GM18861 (cell line): ENCODE results near the gene C4orf51.
A peak's percentile ranks its signal among the peaks of the same experiment; 100 is the strongest.
"Not testable (repeated sequence)": the region's sequence is repeated elsewhere in the genome, so short reads cannot be mapped to it uniquely, and the experiment has no call there.

Experiments used
- ATAC-seq: cut with Tn5 transposase; IDR thresholded peaks from one replicate; pipeline ENCODE4 v1.9.1; 2021; ENCODE audit not compliant: unreplicated experiment

The C4orf51 gene

DNA sequence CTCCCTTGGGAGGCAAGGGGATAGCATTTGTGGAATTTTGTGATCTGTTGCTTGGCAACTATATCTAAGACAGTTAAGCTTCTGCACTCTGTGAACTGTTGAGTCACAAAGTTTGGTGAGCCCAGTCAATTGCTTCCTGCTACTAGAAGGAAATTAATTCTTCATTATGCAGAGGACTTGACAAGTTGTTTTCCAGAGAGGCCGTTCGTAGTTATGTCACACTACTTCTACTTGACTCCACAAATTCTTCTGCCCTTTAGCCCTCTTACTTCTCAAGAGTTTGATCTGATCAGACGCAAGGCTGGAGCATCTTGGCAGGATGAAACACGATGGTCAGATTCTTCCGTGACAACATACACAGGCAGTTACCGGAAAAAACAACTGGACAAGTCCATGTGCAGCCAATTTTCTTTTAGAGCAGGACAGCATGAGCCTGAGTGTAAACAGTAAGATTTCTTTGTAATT lies at the start of gene C4orf51:
C4orf51 (plus strand) TSS at position 156 of the 465 bp plus-strand sequence; CDS start at position 214, 58 bp downstream.
- ATAC-seq: no peak

DNA sequence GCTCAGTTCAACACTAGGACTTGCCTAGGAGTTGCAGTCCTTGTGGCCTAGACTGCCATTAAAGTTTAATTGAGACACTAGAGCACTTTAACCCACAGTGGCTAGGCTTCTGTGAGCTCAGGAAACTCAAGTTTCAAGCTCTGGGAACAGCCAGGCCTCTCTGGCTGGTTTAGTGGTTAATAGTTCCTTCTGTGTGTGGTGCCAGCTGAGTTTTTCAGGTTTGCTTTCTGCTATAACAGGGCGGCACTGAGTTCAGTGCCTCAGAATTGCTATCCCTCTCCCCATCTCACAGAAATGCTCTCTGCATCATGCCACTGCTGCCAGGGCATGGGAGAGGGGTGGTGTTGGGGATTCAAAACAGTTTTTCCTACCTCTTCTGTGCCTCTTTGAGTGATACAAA lies 44.8 kb upstream of the C4orf51 start:
- no peak for ATAC-seq

DNA sequence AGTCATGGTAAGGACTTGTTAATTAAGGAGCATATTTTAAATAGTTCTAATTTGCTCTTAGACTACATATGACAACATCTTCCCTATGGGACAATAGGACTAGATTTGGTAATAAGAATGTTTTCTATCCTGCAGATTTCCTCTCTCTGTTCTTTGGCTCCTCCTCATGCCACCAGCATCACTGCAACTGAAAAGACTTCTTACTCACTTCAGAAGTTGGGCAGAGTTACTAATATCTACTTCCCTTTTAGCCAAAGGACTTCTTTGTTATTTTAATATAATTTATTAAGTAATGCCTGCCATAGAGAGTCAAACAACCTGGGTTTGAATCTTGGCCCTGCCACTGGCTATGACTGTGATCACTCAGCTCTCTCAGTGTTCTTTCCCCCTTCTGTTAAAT lies 44.3 kb upstream of the C4orf51 start:
- ATAC-seq: no peak

DNA sequence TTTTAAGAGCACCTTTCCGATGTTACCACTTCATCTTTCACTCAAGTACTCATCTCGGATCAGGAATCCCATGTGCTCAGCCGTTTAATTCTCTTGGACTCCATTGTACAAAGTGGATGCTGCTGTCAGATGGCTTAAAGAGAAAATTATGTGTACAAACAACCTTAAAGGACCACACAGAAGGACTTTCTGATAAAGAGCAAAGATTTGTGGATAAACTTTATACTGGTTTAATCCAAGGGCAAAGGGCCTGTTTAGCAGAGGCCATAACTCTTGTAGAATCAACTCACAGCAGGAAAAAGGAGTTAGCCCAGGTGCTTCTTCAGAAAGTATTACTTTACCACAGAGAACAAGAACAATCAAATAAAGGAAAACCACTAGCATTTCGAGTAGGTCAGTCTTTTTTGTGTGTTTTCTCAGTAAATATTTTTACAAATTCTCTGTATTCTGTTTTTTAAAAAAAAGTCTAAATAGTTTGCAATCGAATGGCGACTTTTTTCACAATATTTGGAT lies 40.7 kb upstream of the C4orf51 start:
- ATAC-seq: no peak

DNA sequence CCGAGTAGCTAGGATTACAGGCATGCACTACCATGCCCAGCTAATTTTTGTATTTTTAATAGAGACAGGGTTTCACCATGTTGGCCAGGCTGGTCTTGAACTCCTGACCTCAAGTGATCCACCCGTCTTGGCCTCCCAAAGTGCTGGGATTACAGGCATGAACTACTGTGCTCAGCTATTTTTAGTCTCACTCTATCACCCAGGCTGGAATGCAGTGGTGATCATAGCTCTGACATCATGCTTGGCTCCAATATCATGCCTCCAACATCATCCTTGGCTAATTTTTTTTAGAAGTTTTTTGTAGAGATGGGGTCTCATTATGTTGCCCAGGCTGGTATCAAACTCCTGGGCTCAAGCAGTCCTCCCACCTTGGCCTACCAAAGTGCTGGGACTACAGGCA lies 39.7 kb upstream of the C4orf51 start:
- ATAC-seq: not testable (repeated sequence)

DNA sequence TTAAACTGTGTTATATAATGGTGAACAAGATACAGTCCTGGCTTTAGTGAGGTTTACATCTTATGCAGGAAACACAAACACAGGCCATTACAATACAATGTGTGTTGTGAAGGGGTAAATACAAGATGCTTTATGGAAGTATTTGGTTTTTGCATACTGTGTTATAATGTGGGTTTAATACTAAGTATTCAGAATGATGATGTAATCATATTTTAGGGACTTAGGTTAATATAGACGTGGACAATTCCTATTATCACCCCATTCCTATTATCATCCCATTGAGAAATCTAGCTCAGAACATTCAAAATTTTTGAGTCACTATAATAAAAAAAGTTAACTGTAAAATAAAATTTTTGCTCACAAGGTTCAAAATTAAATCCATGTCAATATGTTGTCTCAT lies 36.7 kb upstream of the C4orf51 start:
- no peak for ATAC-seq

DNA sequence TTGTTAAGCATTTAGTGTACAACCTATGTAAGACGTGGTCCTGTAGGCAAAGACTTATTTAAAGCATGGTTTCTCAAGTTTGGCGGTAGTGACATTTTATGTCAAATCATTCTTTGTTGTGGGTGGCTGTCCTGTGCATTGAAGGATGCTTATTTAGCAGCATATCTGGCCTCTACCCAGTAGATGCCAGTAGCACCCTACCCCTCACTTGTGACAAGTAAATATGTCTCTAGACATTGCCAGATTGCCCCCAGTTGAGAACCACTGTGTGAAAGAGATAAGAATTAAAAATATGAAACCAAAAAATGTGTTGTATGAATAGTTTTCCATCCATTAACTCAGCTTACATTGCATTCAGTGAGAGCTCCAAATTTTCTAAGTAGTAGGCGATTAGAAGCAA lies 35.2 kb upstream of the C4orf51 start:
- no peak for ATAC-seq

DNA sequence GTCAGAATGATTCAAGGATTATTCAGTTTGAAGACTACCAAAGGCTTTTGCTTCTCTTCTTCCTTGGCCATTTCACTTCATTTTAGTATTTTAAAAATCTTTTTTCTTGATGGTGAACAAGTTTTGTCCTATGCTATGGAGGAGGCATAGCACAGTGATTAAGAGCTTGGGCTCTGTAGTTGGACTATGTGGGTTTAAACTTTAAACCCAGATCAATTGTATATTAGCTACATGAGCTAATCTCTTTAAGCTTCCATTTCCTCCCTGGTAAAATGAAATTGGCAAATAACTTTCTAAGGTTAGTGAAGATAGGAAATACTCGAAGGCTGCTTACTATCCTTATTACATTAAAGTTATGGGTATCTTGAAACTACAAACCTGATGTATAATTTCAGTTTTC lies 23.8 kb upstream of the C4orf51 start:
- ATAC-seq: no peak

DNA sequence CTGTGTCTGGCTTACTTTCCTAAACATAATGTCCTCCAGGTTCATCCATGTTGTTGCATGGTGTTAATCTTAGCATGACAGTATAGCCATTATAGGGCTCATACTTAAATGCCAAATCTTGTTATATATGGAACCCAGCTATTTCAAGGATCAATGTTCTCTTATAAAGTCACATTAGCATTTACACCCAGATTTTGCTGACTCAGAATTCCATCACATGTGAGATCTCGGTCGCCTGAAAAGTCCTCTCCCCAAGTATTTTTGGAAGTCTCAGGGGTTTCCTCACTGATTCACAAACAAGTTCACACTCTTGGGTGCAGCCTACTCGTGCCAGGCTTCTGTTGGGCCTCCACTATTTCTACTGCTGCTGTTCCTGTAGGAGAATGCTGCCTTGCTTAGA lies 19.9 kb upstream of the C4orf51 start:
- ATAC-seq: no peak

DNA sequence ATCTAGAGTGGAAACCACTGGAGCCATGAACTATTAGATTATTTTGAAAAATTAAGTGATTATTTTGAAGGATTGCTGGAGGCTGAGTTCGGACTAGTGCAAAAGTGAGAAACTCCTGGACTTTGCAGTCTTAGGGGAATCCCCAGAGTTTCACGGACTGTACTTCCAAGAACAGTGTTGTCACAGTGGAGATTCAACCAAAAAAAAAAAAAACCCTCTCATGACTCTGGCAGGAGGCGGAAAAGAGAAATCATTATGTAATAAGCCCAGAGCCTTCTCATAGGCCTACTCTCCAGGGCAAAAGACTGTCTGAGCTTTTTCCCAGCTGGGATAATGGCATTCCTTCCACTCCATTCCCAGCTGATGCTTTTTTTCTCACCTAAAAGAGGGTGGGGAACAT lies 16.8 kb upstream of the C4orf51 start:
- no peak for ATAC-seq

DNA sequence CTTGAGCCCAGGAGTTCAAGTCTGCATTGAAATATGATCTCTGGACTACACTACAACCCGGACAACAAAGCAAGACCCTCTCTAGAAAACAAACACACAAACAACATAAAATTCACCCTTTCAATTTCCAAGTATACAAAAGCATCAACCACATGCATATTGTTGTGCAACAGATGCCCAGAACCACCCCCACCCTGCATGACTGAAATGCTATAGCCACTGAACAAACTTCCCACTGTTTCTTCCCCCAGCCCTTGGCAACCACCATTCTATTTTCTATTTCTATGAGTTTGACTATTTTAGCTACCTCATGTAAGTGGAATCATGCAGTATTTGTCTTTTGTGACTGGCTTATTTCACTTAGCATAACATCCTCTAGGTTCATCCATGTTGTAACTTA lies 14.2 kb upstream of the C4orf51 start:
- ATAC-seq: no peak

DNA sequence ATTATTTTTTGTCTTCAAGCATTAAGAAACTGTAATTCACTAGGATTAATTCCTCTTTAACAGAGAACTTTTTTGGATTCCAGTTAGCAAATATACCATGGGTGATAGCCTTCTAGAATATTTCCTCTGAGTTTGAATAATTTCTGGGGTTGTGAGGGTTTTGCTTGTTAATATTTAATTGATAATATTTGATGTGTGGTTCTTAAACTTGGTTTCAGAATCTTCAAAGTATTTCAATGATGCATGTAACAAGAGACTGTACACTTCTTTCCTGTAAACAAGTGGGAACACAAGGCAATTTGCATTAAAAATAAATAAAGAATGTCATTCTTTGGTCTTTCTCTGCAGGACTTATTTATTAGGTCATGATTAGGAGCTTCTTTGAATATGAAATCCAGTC lies 9.5 kb upstream of the C4orf51 start:
- ATAC-seq: peak; percentile 85

DNA sequence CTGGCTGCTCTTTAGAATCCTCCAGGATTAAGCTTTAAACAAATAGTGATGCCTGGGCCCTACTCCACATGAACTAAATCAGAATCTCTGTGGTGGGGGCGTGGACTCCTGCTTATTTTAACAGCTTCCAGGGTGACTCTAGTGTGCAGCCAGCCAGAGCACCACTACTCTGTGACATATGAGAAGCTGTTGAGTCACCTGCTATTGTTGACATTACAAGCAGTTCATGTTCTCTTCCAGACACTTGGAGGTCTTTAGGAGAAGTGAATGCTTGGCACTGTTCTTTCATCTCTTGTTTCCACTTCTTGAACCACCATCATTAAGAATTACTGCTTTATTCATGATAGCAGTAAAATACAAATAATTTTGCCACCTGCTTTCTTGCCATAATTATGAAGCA lies 426 bp upstream of the C4orf51 start:
- ATAC-seq: no peak

DNA sequence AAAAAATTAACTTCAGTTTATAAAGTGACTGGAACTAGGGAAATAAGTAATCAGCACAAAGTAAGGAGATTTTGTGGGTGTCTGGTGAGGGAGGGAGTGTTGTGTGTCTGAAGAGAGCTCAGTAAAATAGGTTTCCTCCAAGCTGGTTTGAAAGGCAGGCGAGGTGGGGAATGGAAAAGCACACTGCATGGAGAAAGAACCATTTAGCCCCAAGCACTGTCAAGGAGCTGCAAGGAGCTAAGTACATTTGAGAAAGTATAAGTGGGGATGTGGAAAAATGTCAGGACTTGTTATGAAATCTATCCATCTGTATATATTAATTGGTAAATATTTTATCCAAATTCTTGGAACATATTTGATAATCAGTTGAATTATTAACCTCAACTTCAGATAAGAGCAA lies 956 bp downstream of the C4orf51 start:
- ATAC-seq: no peak

DNA sequence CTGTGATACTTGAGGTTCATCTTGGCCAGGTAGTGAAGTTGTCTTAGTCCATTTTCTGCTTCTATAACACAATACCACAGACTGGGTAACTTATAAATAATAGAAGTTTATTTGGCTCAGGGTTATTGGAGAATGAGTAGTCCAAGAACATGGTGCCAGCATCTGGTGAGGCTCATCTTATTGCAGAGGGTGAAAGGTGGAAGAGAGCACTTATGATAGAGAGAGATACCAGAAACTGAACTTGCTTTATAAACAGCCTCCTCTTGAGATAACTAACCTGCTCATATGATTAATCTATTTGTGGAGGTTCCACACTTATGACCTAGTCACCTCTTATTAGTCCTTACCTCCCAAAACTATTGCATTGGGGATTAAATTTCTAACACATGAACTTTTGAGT lies 1.6 kb downstream of the C4orf51 start:
- no peak for ATAC-seq

DNA sequence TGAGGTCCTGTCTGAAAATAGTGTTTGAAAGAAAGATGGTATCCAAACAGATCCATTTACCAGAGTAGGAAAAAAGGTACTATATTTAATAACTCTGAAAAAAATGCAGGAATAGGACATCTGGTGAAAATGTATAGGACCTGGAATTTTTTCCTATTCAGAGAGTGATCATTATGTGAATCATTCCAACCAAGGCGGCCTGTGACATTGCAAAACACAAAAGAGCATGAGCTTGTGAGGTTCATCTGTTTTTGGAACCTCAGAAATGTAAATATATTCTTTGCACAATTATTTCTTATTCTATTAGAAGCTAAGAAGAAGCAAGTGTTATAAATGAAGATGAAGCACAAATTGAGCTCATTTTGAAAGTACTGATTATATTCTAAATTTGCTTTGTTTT lies 2.0 kb downstream of the C4orf51 start:
- no peak for ATAC-seq

DNA sequence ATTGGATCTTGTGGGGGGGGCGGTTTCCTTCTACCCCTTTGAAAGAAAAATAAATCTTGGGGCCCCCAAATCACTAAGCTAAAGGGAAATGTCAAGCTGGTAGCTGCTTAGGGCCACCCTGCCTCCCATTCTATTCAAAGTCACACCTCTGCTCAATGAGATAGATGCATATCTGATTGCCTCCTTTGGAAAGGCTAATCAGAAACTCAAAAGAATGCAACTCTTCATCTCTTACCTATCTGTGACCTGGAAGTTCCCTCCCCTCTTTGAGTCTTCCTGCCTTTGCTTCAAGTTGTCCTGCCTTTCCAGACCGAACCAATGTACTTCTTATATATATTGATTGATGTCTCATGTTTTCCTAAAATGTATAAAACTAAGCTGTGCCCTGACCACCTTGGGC lies 7.0 kb downstream of the C4orf51 start:
- ATAC-seq: no peak

DNA sequence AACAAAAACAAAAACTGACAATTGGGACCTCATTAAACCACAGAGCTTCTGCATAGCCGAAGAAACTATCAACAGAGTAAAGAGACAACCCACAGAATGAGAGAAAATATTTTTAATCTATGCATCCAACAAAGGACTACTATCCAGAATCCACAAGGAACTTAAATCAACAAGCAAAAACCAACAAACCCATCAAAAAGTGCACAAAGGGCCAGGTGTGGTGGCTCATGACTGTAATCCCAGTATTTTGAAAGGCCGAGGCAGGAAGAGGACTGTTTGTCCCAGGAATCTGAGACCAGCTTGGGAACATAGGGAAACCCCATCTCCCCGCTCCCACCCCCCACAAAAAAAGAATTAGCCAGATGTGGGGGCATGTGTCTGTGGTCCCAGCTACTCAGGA lies 10.7 kb downstream of the C4orf51 start:
- no peak for ATAC-seq

DNA sequence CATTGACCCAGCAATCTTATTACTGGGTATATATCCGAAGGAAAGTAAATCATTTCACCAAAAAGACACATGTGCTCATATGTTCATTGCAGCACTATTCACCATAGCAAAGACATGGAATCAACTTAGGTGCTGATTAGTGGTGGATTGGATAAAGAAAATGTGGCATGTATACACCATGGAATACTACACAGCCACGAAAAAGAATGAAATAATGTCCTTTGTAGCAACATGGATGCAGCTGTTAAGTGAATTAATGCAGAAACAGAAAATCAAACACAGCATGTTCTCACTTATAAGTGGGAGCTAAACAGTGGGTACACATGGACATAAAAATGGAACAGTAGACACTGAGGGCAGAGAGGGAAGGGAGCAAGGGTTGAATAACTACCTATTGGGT lies 11.5 kb downstream of the C4orf51 start:
- not testable (repeated sequence) for ATAC-seq

DNA sequence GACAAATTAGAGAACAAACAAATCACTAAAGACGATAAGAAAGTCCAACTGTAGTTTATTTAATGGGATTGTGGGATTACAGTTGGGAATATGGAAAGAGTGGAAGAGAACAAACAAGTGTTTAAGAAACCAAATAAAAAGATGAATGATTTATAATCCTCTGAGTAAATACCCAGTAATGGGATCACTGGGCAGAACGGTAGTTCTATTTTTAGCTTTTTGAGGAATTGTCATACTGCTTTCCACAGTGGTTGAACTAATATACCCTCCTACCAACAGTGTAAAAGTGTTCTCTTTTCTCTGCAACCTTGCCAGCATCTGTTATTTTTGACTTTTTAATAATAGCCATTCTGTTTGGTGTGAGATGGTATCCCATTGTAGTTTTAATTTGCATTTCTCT lies 15.0 kb downstream of the C4orf51 start:
- no peak for ATAC-seq

DNA sequence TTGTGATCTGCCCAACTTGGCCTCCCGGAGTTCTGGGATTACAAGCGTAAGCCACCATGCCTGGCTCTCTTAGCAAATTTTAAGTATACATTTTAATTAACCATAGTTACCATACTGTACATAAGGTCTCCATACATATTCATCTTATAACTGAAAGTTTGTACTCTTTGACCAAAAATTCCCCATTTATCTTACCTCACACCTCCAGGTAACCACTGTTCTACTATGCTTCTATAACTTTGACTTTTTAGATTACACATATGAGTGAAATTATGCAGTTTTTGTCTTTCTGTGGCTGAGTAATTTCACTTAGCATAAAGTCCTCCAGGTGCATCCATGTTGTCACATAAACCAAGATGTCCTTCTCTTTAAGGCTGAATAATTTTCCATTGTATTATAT lies 17.4 kb downstream of the C4orf51 start:
- ATAC-seq: no peak

DNA sequence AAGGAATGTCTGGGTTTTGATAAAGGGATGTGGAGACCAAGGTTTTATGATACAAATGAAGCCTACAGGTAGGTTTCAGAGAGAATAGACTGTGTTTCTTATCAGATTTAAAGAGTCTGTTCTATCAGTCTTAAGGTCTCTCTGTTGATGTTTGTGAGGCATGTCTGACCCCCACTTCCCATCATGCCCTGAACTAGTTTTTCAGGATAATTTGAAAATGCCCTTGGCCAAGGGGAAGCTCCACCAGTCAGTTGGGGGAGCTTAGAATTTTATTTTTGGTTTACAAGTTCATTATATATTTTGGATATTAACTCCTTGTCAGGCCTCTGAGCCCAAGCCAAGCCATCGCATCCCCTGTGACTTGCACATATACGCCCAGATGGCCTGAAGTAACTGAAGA lies 18.6 kb downstream of the C4orf51 start:
- no peak for ATAC-seq

DNA sequence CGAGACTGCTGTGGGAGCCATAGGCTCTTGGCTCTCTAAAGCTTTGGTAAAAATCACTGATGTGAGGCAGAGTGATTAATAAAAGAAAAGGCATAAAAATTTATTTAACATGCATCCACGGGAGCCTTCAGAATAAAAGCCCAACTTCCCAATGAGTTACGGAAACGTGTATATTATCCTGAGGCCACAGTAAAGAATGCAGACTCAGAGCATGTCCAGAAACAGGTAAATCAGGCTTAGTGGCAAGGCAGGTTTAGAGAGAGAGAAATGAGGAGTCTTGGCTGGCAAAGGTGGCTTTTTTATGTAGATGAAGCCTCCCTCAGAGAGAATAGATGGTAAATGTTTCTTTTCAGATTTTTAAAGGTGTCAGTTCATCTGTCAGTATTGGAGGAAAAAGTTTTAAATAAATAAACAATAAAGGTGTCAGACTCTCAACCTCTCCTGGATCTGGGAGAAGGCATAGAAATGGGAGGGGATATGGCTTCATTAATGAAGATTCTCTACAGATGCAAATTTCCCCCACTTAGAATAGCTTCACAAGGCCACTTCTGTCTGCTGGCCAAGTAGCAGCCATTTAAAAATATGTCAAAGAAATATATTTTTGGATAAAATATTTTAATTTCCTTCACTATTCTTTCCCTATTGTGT lies 24.0 kb downstream of the C4orf51 start:
- no peak for ATAC-seq
